Sigmoid colon (tissue), 4 donors: ENCODE measurements around the gene SCGB2A2.

Experiments used
- EP300 ChIP-seq, 4 donors: sonication (generic); formaldehyde crosslinking; IDR thresholded peaks; one replicate each; pipeline ENCODE4 v1.6.1; 2017; ENCODE audit warnings: antibody characterized with exemption in 4 of 4
- POLR2A ChIP-seq, 2 donors: fragments of 450-650 bp; IDR thresholded peaks; one replicate each; pipeline ENCODE4 v1.6.1; 2016; ENCODE audit warnings: antibody characterized with exemption in 2 of 2, mild to moderate bottlenecking in 2 of 2, moderate library complexity in 2 of 2
- POLR2AphosphoS5 ChIP-seq, 4 donors: sonication (generic); formaldehyde crosslinking; IDR thresholded peaks; one replicate each; pipeline ENCODE4 v1.6.1; 2017; ENCODE audit warnings: antibody characterized with exemption in 4 of 4
- TF ChIP-seq, protein P1 (sequence below), 4 experiments: fragments of 450-650 bp in 3 of 4; fragments of 200-600 bp in 1 of 4; IDR thresholded peaks; one replicate each; pipeline ENCODE4 v1.5.1; 2016 to 2019; ENCODE audit warnings: antibody characterized with exemption in 4 of 4, mild to moderate bottlenecking in 3 of 4, moderate library complexity in 2 of 4

DNA sequence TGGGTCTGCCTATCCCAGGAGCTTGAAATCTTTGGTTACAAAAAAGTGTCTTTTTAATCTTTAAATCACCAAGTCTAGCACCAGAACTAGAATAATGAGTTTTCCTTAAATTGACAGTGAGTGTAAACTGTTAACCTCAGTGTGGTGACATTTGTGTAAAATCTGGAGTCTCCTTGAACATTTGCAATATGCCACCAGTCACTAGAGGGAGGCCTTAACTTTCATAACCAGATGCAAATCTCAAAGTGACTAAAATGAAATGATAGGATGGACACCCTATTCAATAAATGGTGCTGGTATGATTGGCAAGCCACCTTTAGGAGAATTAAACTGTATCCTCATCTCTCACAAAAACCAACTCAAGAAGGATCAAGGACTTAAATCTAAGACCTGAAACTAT, 36.2 kb upstream of the SCGB2A2 start:
- TF ChIP-seq EP300 (IDR thresholded peaks at IDR 0.05) (no peak), POLR2A (IDR thresholded peaks at IDR 0.05) (no peak), POLR2AphosphoS5 (IDR thresholded peaks at IDR 0.05) (no peak)
- TF ChIP-seq, protein P1, sequence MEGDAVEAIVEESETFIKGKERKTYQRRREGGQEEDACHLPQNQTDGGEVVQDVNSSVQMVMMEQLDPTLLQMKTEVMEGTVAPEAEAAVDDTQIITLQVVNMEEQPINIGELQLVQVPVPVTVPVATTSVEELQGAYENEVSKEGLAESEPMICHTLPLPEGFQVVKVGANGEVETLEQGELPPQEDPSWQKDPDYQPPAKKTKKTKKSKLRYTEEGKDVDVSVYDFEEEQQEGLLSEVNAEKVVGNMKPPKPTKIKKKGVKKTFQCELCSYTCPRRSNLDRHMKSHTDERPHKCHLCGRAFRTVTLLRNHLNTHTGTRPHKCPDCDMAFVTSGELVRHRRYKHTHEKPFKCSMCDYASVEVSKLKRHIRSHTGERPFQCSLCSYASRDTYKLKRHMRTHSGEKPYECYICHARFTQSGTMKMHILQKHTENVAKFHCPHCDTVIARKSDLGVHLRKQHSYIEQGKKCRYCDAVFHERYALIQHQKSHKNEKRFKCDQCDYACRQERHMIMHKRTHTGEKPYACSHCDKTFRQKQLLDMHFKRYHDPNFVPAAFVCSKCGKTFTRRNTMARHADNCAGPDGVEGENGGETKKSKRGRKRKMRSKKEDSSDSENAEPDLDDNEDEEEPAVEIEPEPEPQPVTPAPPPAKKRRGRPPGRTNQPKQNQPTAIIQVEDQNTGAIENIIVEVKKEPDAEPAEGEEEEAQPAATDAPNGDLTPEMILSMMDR (IDR thresholded peaks at IDR 0.05), result no peak
